H9 (cell line): ENCODE data around the gene COQ8B. TPM values are rescaled to one million over a fixed set of nuclear protein-coding genes. Genes with fewer than 3 reads are reported as not detected.

Source experiments
- DNase-seq: peaks from one replicate; pipeline ENCODE4 v3.0.0-alpha.2; 2017
- H2AFZ ChIP-seq: one replicate; pipeline ENCODE4 v1.6.1; 2013; ENCODE audit warnings: mild to moderate bottlenecking, low read length, control low read depth, moderate library complexity
- H2AK5ac ChIP-seq: 2 replicates; pipeline ENCODE4 v1.6.1; 2013; ENCODE audit warnings: low read length, control low read depth, mixed read lengths; ENCODE audit not compliant: insufficient read length
- H2BK120ac ChIP-seq: one replicate; pipeline ENCODE4 v1.6.1; 2013; ENCODE audit warnings: low read depth, mild to moderate bottlenecking, low read length, control low read depth, inconsistent platforms; ENCODE audit not compliant: poor library complexity, severe bottlenecking
- H2BK12ac ChIP-seq: 2 replicates; pipeline ENCODE4 v1.6.1; 2013; ENCODE audit warnings: low read length, control low read depth, mixed read lengths, low read depth; ENCODE audit not compliant: insufficient read length
- H2BK15ac ChIP-seq: 2 replicates; pipeline ENCODE4 v1.6.1; 2013; ENCODE audit warnings: low read depth, low read length, control low read depth
- H2BK20ac ChIP-seq: one replicate; pipeline ENCODE4 v1.6.1; 2013; ENCODE audit warnings: low read depth, mild to moderate bottlenecking, low read length, control low read depth, inconsistent platforms; ENCODE audit not compliant: poor library complexity, severe bottlenecking
- H2BK5ac ChIP-seq: 2 replicates; pipeline ENCODE4 v1.6.1; 2013; ENCODE audit warnings: low read length, control low read depth, mixed read lengths; ENCODE audit not compliant: insufficient read length
- H3K14ac ChIP-seq: 2 replicates; pipeline ENCODE4 v1.6.1; 2013; ENCODE audit warnings: low read length, control low read depth; ENCODE audit not compliant: insufficient read depth
- H3K18ac ChIP-seq: 2 replicates; pipeline ENCODE4 v1.6.1; 2013; ENCODE audit warnings: low read depth, mild to moderate bottlenecking, mixed read lengths, low read length, control low read depth; ENCODE audit not compliant: insufficient read length
- H3K23ac ChIP-seq: 2 replicates; pipeline ENCODE4 v1.6.1; 2013; ENCODE audit warnings: low read length, control low read depth, mixed read lengths, low read depth; ENCODE audit not compliant: insufficient read length
- H3K23me2 ChIP-seq: 2 replicates; pipeline ENCODE4 v1.6.1; 2013; ENCODE audit warnings: low read depth, mild to moderate bottlenecking, mixed read lengths, low read length, control low read depth; ENCODE audit not compliant: insufficient read length, poor library complexity, severe bottlenecking
- H3K27ac ChIP-seq: 2 replicates; pipeline ENCODE4 v1.5.1; 2013; ENCODE audit warnings: low read length, control low read depth, mixed read lengths, low read depth; ENCODE audit not compliant: insufficient read length
- H3K27me3 ChIP-seq: 2 replicates; pipeline ENCODE4 v1.6.1; 2013; ENCODE audit warnings: low read length, control low read depth, inconsistent platforms; ENCODE audit not compliant: insufficient read depth
- H3K4ac ChIP-seq: 2 replicates; pipeline ENCODE4 v1.6.1; 2013; ENCODE audit warnings: low read depth, mild to moderate bottlenecking, control low read depth, inconsistent platforms, low read length, moderate library complexity
- H3K4me1 ChIP-seq: 2 replicates; pipeline ENCODE4 v1.6.1; 2013; ENCODE audit warnings: low read length, control low read depth, inconsistent platforms; ENCODE audit not compliant: insufficient read depth
- H3K4me2 ChIP-seq: 2 replicates; pipeline ENCODE4 v1.6.1; 2013; ENCODE audit warnings: low read length, control low read depth, mixed read lengths; ENCODE audit not compliant: insufficient read length, insufficient read depth
- H3K56ac ChIP-seq: 2 replicates; pipeline ENCODE4 v1.6.1; 2013; ENCODE audit warnings: low read depth, mild to moderate bottlenecking, mixed read lengths, low read length, control low read depth; ENCODE audit not compliant: insufficient read length
- H3K79me1 ChIP-seq: 2 replicates; pipeline ENCODE4 v1.6.1; 2013; ENCODE audit warnings: low read depth, mild to moderate bottlenecking, moderate library complexity, low read length, control low read depth, inconsistent platforms; ENCODE audit not compliant: insufficient read depth, poor library complexity, severe bottlenecking
- H3K79me2 ChIP-seq: 2 replicates; pipeline ENCODE4 v1.6.1; 2013; ENCODE audit warnings: low read length, control low read depth, inconsistent platforms; ENCODE audit not compliant: insufficient read depth
- H3K9ac ChIP-seq: 2 replicates; pipeline ENCODE4 v1.6.1; 2013; ENCODE audit warnings: low read length, control low read depth, mixed read lengths; ENCODE audit not compliant: insufficient read length; ENCODE audit errors: extremely low read depth
- H3K9me3 ChIP-seq: one replicate; pipeline ENCODE4 v1.6.1; 2013; ENCODE audit warnings: low read depth, low read length, inconsistent platforms; ENCODE audit not compliant: control insufficient read depth
- H3T11ph ChIP-seq: one replicate; pipeline ENCODE4 v1.6.1; 2013; ENCODE audit warnings: mild to moderate bottlenecking, low read length, control low read depth, inconsistent platforms
- H4K20me1 ChIP-seq: one replicate; pipeline ENCODE4 v1.6.1; 2013; ENCODE audit not compliant: control insufficient read depth, insufficient read length, insufficient read depth
- H4K5ac ChIP-seq: 2 replicates; pipeline ENCODE4 v1.6.1; 2013; ENCODE audit warnings: low read depth, mild to moderate bottlenecking, mixed read lengths, low read length, control low read depth; ENCODE audit not compliant: insufficient read length
- H4K8ac ChIP-seq: replicated peaks from 2 replicates; pipeline ENCODE4 v1.6.1; 2013; ENCODE audit warnings: low read length, control low read depth, mixed read lengths, low read depth; ENCODE audit not compliant: insufficient read length
- H4K91ac ChIP-seq: 2 replicates; pipeline ENCODE4 v1.6.1; 2013; ENCODE audit warnings: low read depth, mild to moderate bottlenecking, moderate library complexity, mixed read lengths, low read length, control low read depth; ENCODE audit not compliant: insufficient read length
- H3K27ac Mint-ChIP-seq, 3 experiments: 2 replicates in 2 of 3; 3 replicates in 1 of 3; pipeline ENCODE4 v1.8.0; 2020 to 2021; ENCODE audit warnings: mixed read lengths in 3 of 3, mild to moderate bottlenecking in 1 of 3, moderate library complexity in 1 of 3
- H3K27me3 Mint-ChIP-seq: 2 replicates; pipeline ENCODE4 v1.8.0; 2021; ENCODE audit warnings: low read depth, mild to moderate bottlenecking, moderate library complexity, mixed read lengths
- H3K36me3 Mint-ChIP-seq, 3 experiments: 2 replicates in 2 of 3; 3 replicates in 1 of 3; pipeline ENCODE4 v1.8.0; 2020 to 2021; ENCODE audit warnings: low read depth in 3 of 3, mixed read lengths in 3 of 3; ENCODE audit not compliant: insufficient read depth in 1 of 3
- H3K4me1 Mint-ChIP-seq, 2 experiments: 2 replicates each; pipeline ENCODE4 v1.8.0; 2020; ENCODE audit warnings: mixed read lengths in 2 of 2
- H3K4me3 Mint-ChIP-seq, 2 experiments: 2 replicates in 1 of 2; 3 replicates in 1 of 2; pipeline ENCODE4 v1.8.0; 2020 to 2021; ENCODE audit warnings: mild to moderate bottlenecking in 2 of 2, mixed read lengths in 2 of 2, moderate library complexity in 1 of 2
- H3K9me3 Mint-ChIP-seq, 2 experiments: 2 replicates in 1 of 2; 3 replicates in 1 of 2; pipeline ENCODE4 v1.8.0; 2020; ENCODE audit warnings: mild to moderate bottlenecking in 2 of 2, mixed read lengths in 2 of 2, moderate library complexity in 1 of 2
- WGBS: extraction: QIAGEN DNeasy Blood & Tissue Kit; methylation state at CpG from one replicate; pipeline ENCODE4 v1.1.7; 2013; ENCODE audit warnings: missing lambda C conversion rate, low lambda C conversion rate, mixed read lengths; ENCODE audit not compliant: insufficient read length; ENCODE audit errors: extremely low coverage; 5-methylcytosine and 5-hydroxymethylcytosine counted together
- total RNA-seq: library from RNA; stranded (reverse); gene quantifications from 2 replicates; pipeline ENCODE4 v1.2.1, GENCODE V29; 2021
- TF ChIP-seq, protein P1 (sequence below): fragments of 200-600 bp; sonication (generic); conservative IDR thresholded peaks from 3 replicates; pipeline ENCODE4 v1.8.0; 2021; ENCODE audit warnings: antibody characterized with exemption, mild to moderate bottlenecking

The COQ8B gene
- total RNA-seq, 1 experiment from 2014 or later, result 40.5 TPM

DNA sequence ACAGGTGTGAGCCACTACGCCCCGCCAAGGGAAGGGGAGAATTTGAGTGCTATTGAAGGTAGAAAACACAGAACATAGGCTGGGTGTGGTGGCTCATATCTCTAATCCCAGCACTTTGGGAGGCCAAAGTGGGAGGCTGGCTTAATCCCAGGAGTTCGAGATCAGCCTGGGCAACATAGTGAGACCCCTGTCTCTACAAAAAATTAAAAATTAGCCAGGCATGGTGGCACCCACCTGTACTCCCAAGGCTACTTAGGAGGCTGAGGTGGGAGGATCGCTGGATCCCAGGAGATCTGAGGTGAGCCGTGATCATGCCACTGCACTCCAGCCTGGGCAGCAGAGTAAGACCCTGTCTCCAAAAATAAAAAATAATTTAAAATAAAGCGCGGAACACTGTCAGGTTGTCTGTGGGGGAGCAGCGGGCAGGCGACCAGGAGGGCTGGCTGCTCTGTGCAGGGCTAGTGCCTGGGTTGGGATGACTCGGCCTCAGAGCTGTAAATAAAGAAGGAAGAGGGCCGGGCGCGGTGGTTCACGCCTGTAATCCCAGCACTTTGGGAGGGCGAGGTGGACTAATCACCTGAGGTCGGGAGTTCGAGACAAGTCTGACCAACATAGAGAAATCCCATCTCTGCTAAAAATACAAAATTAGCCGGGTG lies 74.5 kb downstream of the COQ8B start:
- H3K27me3 ChIP-seq, result no peaks in the 10 kb centered on the region
- peaks cover 5 to 6% of the 10 kb centered on the region in 2 experiments; a peak in 3 of 4 replicates for H3K4me1 Mint-ChIP-seq
- H3K79me2 ChIP-seq, result no peaks in the 10 kb centered on the region
- H3K14ac ChIP-seq, result no peak overlapping the region
- no peak overlapping the region for H3K23ac ChIP-seq
- H2AK5ac ChIP-seq, result no peak overlapping the region
- H2BK12ac ChIP-seq, result no peak overlapping the region
- DNase-seq, result no peak
- H3K36me3 Mint-ChIP-seq, result no peaks in the 10 kb centered on the region
- no peak overlapping the region for H3K4me3 Mint-ChIP-seq
- no peak overlapping the region for H3K27ac Mint-ChIP-seq
- H3K4me1 ChIP-seq, result no peaks in the 10 kb centered on the region
- TF ChIP-seq, protein P1, sequence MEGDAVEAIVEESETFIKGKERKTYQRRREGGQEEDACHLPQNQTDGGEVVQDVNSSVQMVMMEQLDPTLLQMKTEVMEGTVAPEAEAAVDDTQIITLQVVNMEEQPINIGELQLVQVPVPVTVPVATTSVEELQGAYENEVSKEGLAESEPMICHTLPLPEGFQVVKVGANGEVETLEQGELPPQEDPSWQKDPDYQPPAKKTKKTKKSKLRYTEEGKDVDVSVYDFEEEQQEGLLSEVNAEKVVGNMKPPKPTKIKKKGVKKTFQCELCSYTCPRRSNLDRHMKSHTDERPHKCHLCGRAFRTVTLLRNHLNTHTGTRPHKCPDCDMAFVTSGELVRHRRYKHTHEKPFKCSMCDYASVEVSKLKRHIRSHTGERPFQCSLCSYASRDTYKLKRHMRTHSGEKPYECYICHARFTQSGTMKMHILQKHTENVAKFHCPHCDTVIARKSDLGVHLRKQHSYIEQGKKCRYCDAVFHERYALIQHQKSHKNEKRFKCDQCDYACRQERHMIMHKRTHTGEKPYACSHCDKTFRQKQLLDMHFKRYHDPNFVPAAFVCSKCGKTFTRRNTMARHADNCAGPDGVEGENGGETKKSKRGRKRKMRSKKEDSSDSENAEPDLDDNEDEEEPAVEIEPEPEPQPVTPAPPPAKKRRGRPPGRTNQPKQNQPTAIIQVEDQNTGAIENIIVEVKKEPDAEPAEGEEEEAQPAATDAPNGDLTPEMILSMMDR, result no peak
- no peak overlapping the region for H3K4ac ChIP-seq
- no peaks in the 10 kb centered on the region for H3K79me1 ChIP-seq
- WGBS, result no CpG with 5 or more reads among the region's 18 CpGs
- H4K8ac ChIP-seq, result no peak overlapping the region
- no peak overlapping the region for H2BK5ac ChIP-seq
- H3K23me2 ChIP-seq, result no peaks in the 10 kb centered on the region
- no peak overlapping the region for H4K5ac ChIP-seq
- H3T11ph ChIP-seq, result no peak overlapping the region
- H2BK20ac ChIP-seq, result no peak overlapping the region
- no peak overlapping the region for H3K4me2 ChIP-seq
- no peak overlapping the region for H3K9ac ChIP-seq
- no peak overlapping the region for H4K91ac ChIP-seq
- H3K9me3 ChIP-seq, result no peaks in the 10 kb centered on the region
- no peak overlapping the region for H3K18ac ChIP-seq
- no peak overlapping the region for H2BK120ac ChIP-seq
- no peaks in the 10 kb centered on the region for H4K20me1 ChIP-seq
- H3K27ac ChIP-seq, result no peak overlapping the region
- no peak overlapping the region for H2AFZ ChIP-seq
- no peaks in the 10 kb centered on the region for H3K9me3 Mint-ChIP-seq
- H2BK15ac ChIP-seq, result no peak overlapping the region
- no peak overlapping the region for H3K56ac ChIP-seq
- peaks cover 2% of the 10 kb centered on the region for H3K27me3 Mint-ChIP-seq

Other genes starting within 250 kb of the COQ8B start
- 2.7 and 2.9 TPM in 2 replicates for gene SPTBN4, start 249.9 kb downstream of the COQ8B start, total RNA-seq
- 90.9 and 92.9 TPM in 2 replicates for gene SHKBP1, start 140.0 kb downstream of the COQ8B start, total RNA-seq
- gene LTBP4, start 115.5 kb downstream of the COQ8B start, total RNA-seq, result 115 and 129 TPM in 2 replicates
- gene NUMBL, start 26.2 kb downstream of the COQ8B start, total RNA-seq, result 32.6 and 34.5 TPM in 2 replicates
- 11.2 and 11.8 TPM in 2 replicates for gene ITPKC, start 226 bp upstream of the COQ8B start, total RNA-seq
- gene ACTMAP, start 33.6 kb upstream of the COQ8B start, total RNA-seq, result 27.7 and 31.5 TPM in 2 replicates
- gene SNRPA, start 34.3 kb upstream of the COQ8B start, total RNA-seq, result 199 and 225 TPM in 2 replicates
- gene MIA, start 58.6 kb upstream of the COQ8B start, total RNA-seq, result not detected in 2 replicates
- gene RAB4B, start 61.4 kb upstream of the COQ8B start, total RNA-seq, result 22.6 and 26.8 TPM in 2 replicates
- 126 and 131 TPM in 2 replicates for gene EGLN2, start 82.3 kb upstream of the COQ8B start, total RNA-seq
- 0.28 TPM in 1 of 2 replicates, not detected in the other for gene CYP2A6, start 133.6 kb upstream of the COQ8B start, total RNA-seq
- not detected in 2 replicates for gene CYP2A7, start 165.3 kb upstream of the COQ8B start, total RNA-seq